Choroid plexus epithelial cell (primary cell): ENCODE data around the gene HAO2.
"Not testable (repeated sequence)": the region's sequence is repeated elsewhere in the genome, so short reads cannot be mapped to it uniquely, and the experiment has no call there.

ENCODE experiments used
- DNase-seq: peaks from one replicate; pipeline ENCODE4 v3.0.0-alpha.2; 2010; ENCODE audit warnings: low read depth
- H3K4me3 ChIP-seq: 2 replicates; pipeline ENCODE4 v1.5.1; 2011; ENCODE audit warnings: low read depth, mild to moderate bottlenecking, control low read depth, low read length, moderate library complexity
- TF ChIP-seq, protein P1 (sequence below): conservative IDR thresholded peaks from 2 replicates; pipeline ENCODE4 v1.5.1; 2011; ENCODE audit warnings: low read depth, mild to moderate bottlenecking, control low read depth, inconsistent platforms, low read length, moderate library complexity

The HAO2 gene

DNA sequence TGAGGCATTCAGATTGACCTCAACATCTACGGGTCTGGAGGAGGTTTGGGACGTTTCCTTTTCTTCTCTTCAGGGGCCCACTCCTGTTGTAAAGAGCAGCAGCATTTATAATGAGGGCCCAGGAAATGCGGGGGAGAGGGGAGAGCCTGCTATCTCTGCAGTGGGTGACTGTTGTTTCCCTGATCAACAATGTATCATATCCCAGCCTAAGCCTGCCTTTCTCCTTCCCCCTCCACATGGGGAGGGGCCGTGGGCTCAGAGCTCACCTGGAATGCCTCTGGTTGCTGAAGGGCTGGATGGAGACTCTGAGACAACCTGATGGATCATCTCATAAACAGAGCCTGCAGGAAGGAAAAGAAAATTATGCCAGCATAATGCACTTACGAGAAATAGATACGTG, 36.0 kb upstream of the HAO2 start:
- DNase-seq, result no peak
- H3K4me3 ChIP-seq, result no peak overlapping the region
- TF ChIP-seq, protein P1, sequence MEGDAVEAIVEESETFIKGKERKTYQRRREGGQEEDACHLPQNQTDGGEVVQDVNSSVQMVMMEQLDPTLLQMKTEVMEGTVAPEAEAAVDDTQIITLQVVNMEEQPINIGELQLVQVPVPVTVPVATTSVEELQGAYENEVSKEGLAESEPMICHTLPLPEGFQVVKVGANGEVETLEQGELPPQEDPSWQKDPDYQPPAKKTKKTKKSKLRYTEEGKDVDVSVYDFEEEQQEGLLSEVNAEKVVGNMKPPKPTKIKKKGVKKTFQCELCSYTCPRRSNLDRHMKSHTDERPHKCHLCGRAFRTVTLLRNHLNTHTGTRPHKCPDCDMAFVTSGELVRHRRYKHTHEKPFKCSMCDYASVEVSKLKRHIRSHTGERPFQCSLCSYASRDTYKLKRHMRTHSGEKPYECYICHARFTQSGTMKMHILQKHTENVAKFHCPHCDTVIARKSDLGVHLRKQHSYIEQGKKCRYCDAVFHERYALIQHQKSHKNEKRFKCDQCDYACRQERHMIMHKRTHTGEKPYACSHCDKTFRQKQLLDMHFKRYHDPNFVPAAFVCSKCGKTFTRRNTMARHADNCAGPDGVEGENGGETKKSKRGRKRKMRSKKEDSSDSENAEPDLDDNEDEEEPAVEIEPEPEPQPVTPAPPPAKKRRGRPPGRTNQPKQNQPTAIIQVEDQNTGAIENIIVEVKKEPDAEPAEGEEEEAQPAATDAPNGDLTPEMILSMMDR, result no peak

DNA sequence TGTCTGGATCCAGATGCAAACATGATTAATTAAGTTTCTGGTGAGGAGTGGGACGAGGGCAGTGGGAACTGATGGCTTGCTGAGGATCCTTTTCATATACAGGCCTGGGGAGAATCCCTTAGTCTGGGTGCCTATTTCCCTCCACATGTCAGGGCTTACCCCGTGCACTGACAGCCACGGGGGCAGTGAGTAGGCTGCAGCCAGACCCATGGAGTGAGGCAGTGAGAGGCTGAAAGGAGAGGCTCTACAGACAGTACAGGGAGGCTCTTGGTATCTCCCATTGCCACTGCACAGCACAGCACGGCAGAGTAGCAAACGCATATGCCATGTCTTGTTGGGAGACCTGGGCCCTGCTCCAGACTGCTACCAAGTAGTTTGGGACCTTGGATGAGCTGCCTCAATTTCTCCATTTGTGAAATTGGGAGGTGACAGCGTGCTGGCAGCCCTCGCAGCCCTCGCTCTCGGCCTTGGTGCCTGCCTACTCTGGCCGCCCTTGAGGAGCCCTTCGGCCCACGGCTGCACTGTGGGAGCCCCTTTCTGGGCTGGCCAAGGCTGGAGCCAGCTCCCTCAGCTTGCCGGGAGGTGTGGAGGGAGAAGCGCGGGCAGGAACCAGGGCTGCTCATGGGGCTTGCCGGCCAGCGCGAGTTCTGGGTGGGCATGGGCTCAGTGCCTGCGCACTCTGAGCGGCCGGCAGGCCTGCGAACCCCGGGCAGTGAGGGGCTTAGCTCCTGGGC, 35.3 kb upstream of the HAO2 start:
- TF ChIP-seq, protein P1, result no peak
- DNase-seq, result no peak
- H3K4me3 ChIP-seq, result no peak overlapping the region

DNA sequence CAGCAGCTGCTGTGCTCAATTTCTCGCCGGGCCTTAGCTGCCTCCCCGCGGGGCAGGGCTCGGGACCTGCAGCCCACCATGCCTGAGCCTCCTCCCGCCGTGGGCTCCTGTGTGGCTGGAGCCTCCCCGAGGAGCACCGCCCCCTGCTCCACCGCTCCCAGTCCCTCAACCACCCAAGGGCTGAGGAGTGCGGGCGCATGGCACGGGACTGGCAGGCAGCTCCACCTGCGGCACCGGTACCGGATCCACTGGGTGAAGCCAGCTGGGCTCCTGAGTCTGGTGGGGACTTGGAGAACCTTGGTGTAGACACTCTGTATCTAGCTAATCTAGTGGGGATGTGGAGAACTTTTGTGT, 34.7 kb upstream of the HAO2 start:
- H3K4me3 ChIP-seq, result not testable (repeated sequence)

DNA sequence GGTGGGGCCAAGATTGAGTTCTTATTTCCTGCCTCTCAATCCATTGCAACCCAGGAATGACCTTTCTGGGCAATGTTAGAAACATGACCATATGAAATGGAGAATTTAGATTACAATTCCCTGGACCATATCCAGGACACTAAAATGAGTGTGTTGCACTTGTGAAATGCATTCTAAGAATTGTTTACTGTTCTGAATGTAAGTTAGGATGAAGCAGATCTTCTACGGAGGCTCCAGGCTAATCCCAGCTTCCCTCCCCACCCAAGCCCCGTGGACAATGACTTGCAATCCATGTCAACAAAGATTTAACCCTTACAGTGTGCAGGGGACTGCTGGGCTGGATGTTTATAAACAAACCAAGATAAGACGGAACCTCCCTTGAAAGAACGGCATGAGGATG, 31.7 kb upstream of the HAO2 start:
- H3K4me3 ChIP-seq, result no peak overlapping the region
- TF ChIP-seq, protein P1, result no peak
- DNase-seq, result peak; percentile 57

More for the DNA sequence above, 34.7 kb upstream of the HAO2 start:
- DNase-seq, result not testable (repeated sequence)

DNA sequence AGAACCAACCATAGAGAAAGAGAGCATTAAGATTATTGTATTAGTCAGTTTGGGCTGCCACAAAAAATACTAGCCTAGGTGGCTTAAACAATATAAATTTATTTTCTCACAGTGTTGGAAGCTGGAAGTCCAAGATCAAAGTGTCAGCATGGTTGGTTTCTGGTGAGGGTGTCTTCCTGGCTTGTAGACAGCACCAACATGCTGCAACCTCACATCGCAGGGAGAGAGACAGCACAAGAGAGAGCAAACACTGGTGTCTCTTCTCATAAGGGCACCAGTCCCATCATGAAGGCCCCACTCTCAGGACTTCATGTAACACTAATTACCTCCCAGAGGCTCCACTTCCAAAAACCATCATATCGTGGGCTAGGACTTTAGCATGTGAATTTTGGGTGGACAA, 30.6 kb upstream of the HAO2 start:
- no peak overlapping the region for H3K4me3 ChIP-seq
- no peak for DNase-seq
- TF ChIP-seq, protein P1, result no peak

DNA sequence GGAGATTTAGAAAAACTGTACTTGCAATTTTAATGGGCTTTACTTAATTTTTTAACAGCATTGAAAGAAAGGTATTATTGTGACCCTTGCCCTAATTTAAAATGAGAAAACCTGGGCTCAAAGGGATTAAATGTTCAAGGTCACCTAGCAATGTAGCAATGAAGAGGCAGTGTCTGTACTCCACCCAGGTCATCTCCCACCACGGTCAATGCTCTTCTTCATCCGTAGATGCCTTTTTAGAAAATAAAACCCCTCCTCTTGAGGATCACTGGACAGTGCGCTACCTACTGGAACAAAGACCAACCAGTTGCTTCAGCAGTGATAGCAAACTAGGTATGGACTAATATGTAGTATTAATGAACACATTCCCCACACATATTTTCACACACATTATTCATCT, 29.8 kb upstream of the HAO2 start:
- H3K4me3 ChIP-seq, result no peak overlapping the region
- TF ChIP-seq, protein P1, result no peak
- DNase-seq, result no peak

DNA sequence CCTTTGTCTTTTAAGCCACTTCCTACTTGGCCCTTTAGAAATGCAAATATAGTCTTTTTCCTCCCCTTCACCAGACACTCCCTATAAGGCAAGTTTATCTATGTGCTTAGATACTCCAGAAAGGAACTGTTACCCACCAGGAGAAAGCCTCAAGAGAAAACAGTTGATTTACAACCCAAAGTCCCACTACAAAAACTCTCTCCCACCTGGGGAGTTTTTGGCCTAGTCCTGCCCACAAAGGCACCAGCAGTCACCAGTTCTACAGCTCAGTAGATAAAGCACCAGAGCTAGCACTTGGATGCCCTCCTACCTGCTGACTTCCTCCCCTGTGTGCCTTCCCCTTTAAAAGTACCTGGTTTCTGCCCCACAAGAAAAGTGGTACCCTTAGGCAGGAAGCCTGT, 27.7 kb upstream of the HAO2 start:
- no peak overlapping the region for H3K4me3 ChIP-seq
- no peak for DNase-seq
- TF ChIP-seq, protein P1, result no peak
